Lower leg skin (tissue), 4 donors: Measurements from ENCODE around the gene AREG. TPM values are rescaled to one million over a fixed set of nuclear protein-coding genes. Genes with fewer than 3 reads are reported as not detected.

Experiments
- DNase-seq, 2 donors: peaks; one replicate each; pipeline ENCODE4 v3.0.0-alpha.2; 2019; ENCODE audit warnings: low spot score in 2 of 2
- H3K4me3 ChIP-seq: fragments of 200-600 bp; sonication (generic); 2 replicates; pipeline ENCODE4 v1.5.1; 2017; ENCODE audit warnings: mild to moderate bottlenecking, low read depth; ENCODE audit not compliant: poor library complexity, severe bottlenecking
- CTCF ChIP-seq, 3 donors: fragments of 450-650 bp; IDR thresholded peaks; one replicate each; pipeline ENCODE4 v1.5.1; 2016; ENCODE audit warnings: antibody characterized with exemption in 3 of 3, mild to moderate bottlenecking in 3 of 3, moderate library complexity in 2 of 3
- POLR2A ChIP-seq, 2 donors: fragments of 450-650 bp; IDR thresholded peaks; one replicate each; pipeline ENCODE4 v1.6.1; 2016 to 2017; ENCODE audit warnings: antibody characterized with exemption in 2 of 2, mild to moderate bottlenecking in 1 of 2, moderate library complexity in 1 of 2
- WGBS, 2 donors: methylation state at CpG; one replicate each; pipeline ENCODE4 v1.1.5; 2018; 5-methylcytosine and 5-hydroxymethylcytosine counted together
- intact Hi-C: fragments of 100-400 bp; cut with DNase I; formaldehyde crosslinking; loops from one replicate; pipeline ENCODE4 v1.15.0; 2023; ENCODE audit warnings: low total_unique reads
- total RNA-seq, 4 donors: library from RNA; depleted of rRNA; stranded (reverse); fragments of >200 nt; gene quantifications; one replicate each; pipeline ENCODE4 v1.1.0, GENCODE V29; 2016

AREG gene
- total RNA-seq, 4 donors from 2014 or later: 7.4 to 15.2 (median 11.6) TPM

GRCh38 chr4:74480267-74480666 lies 35.3 kb downstream of the AREG start:
- WGBS, 2 donors: 54 to 55% methylated on average over 2 of the region's 2 CpGs
- peak in 1 of 2 donors; percentile 51 for DNase-seq
- intact Hi-C loops: no loop called here
- no peak overlapping the region for H3K4me3 ChIP-seq
- no peak for TF ChIP-seq CTCF (IDR thresholded peaks at IDR 0.05)
- no peak for TF ChIP-seq POLR2A (IDR thresholded peaks at IDR 0.05)

DNA sequence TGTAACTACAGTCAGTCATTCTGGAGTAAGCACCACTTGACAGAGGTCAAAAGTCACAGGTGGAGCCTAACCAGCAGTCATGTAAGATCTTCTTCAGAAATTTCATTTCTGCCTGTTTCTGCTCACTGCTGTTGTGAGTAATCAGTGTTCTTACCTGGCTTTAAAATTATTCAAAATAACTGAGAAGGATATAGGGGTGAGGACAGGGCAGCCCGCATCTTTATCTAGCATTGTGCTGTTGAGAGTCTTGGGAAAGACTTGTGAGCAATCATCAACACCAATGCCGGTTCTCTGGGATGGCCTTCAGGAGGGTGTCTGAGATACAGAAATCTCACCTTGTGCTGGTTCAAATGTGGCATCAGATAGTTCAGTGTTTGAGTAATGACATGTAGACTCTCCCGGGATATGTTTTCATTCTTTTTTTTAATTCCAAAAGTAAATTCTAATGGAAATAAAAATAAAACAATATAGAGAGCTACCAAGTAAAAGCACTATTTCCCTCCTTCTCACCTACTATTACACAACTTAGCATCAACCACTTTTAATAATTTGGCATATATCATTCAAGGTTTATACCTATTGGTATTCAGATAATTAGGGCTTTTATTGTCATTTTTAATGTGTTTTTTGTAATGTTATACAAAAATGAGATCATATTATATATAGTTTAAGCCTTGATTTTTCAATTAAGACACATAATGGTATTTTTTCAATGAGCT lies 37.1 kb downstream of the AREG start:
- intact Hi-C loops: no loop called here
- no peak overlapping the region for H3K4me3 ChIP-seq
- no peak for TF ChIP-seq CTCF (IDR thresholded peaks at IDR 0.05)
- no peak for TF ChIP-seq POLR2A (IDR thresholded peaks at IDR 0.05)
- DNase-seq: no peak
- 88 to 89% methylated on average over 3 of the region's 3 CpGs for WGBS, 2 donors

DNA sequence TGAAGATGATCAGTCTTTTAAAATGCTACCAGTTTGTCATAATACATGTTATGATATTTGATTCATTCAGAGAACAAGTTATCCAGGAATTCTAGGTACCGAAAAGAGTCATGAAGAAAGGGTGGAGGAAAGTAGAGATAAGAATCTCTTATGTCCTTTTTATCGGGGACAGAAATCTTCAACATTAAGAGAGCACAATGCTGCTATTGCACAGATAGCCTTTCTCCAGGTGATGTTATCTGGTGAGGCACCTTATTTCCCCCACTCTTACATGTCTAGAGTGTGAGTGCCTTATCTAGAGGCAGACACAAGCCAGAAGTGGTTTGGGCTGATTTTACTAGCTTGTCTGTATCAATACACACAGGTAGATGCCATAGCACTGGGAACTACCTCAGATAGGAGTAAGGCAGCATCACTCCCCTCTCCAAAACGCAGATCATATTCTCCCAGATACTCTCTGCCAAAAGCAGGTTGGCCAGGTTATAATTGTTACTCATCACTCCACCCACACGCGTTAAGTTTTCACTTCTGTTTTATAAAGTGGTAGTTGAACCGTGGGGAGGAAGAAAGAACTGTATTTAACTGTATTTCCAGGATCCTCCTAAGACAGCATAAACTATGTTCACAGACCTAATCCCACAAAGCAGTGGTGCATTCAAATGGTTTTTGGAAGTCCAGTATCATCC lies 38.4 kb downstream of the AREG start:
- intact Hi-C loops: no loop called here
- no peak for DNase-seq
- TF ChIP-seq CTCF (IDR thresholded peaks at IDR 0.05) (no peak), POLR2A (IDR thresholded peaks at IDR 0.05) (no peak)
- 41 to 46% methylated on average over 6 of the region's 6 CpGs for WGBS, 2 donors
- no peak overlapping the region for H3K4me3 ChIP-seq

- TF ChIP-seq CTCF (IDR thresholded peaks at IDR 0.05) (no peak), POLR2A (IDR thresholded peaks at IDR 0.05) (no peak)
- no peak overlapping the region for H3K4me3 ChIP-seq
- intact Hi-C loops: no loop called here
- no peak for DNase-seq
- 89 to 93% methylated on average over 2 of the region's 2 CpGs for WGBS, 2 donors
Observed at GRCh38 chr4:74486905-74487304, 42.0 kb downstream of the AREG start.

DNA sequence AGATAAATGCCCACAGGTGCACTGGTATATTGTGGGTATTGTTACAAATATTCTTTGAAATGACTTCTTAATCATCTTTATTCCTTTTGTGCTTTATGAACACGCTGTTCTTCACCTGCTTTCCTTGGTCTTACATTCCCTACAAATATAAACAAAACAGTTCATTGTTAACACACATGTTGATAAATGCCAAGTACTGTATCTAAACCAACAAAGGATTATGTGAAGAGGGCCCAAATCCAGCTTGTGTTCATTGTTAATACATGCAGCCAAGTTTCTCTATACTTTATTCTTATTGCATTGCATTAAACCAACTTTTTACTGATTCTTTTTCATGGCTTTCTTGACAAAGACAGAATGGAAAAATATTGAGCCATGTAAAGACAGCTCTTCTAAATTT lies 42.8 kb downstream of the AREG start:
- TF ChIP-seq POLR2A (IDR thresholded peaks at IDR 0.05): no peak
- TF ChIP-seq CTCF (IDR thresholded peaks at IDR 0.05): no peak
- no peak for DNase-seq
- 71 to 88% methylated on average over 1 of the region's 1 CpG for WGBS, 2 donors
- H3K4me3 ChIP-seq: no peak overlapping the region
- intact Hi-C loops: no loop called here
